Mammary epithelial cell (primary cell): Measurements from ENCODE around the gene TBX15.

Source experiments
- CTCF ChIP-seq, 2 donors: IDR thresholded peaks in 1 of 2; conservative IDR thresholded peaks in 1 of 2; 2 replicates each; pipeline ENCODE4 v1.5.1; 2011 to 2012; ENCODE audit warnings: inconsistent platforms in 2 of 2, low read length in 2 of 2, mild to moderate bottlenecking in 2 of 2, control low read depth in 1 of 2, low read depth in 1 of 2; ENCODE audit not compliant: insufficient read depth in 1 of 2; ENCODE audit errors: extremely low read depth in 1 of 2
- EZH2 ChIP-seq: IDR thresholded peaks from 2 replicates; pipeline ENCODE4 v1.6.1; 2012; ENCODE audit warnings: low read length, inconsistent platforms, borderline replicate concordance

DNA sequence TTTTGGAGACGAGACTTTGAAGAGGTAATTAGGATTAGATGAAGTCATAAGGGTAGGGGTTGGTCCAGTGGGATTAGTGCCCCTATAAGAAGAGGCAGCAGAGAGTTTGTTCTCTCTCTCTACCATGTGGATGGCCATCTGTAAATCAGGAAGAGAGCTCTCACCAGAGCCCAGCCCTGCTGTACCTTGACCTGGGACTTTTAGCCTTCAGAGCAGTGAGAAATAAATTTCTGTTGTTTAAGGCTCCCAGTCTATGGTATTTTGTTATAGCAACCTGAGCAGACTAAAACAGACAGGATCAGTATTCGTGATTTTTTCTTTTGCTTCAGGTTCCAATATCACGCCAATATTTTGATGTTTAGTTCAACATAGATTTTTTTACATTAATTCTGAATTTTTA is 30.0 kb downstream of the TBX15 start:
- TF ChIP-seq CTCF (conservative IDR thresholded peaks at IDR 0.05 in 1 of 2, IDR thresholded peaks at IDR 0.05 in 1 of 2; ENCODE audit: extremely low read depth in 1 of 2, insufficient read depth in 1 of 2, low read depth in 1 of 2, low read length in 2 of 2) (no peak), EZH2 (no peak)
